ENCODE results near the gene TACC2.

DNA sequence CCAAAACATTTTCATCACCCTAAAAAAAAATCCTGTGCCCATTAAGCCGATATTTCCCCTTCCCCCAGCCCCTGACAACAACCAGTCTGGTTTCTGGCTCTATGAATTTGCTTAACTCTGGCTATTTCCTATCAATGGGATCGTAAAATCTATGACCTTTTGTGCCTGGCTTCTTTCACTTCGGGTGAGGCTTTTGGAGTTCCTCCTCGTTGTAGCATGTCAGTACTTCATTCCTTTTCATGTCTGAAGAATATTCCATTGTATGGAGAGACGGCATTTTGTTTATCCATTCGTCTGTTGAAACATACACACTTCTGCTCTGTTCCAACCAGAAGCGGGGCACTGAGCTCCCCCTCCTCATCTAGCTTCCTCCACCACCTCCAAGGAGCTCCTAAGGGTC, 29.5 kb downstream of the TACC2 start:
- TF ChIP-seq, protein P1, sequence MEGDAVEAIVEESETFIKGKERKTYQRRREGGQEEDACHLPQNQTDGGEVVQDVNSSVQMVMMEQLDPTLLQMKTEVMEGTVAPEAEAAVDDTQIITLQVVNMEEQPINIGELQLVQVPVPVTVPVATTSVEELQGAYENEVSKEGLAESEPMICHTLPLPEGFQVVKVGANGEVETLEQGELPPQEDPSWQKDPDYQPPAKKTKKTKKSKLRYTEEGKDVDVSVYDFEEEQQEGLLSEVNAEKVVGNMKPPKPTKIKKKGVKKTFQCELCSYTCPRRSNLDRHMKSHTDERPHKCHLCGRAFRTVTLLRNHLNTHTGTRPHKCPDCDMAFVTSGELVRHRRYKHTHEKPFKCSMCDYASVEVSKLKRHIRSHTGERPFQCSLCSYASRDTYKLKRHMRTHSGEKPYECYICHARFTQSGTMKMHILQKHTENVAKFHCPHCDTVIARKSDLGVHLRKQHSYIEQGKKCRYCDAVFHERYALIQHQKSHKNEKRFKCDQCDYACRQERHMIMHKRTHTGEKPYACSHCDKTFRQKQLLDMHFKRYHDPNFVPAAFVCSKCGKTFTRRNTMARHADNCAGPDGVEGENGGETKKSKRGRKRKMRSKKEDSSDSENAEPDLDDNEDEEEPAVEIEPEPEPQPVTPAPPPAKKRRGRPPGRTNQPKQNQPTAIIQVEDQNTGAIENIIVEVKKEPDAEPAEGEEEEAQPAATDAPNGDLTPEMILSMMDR (IDR thresholded peaks at IDR 0.05; ENCODE audit: insufficient read depth, low read depth, low read length), result no peak
- TF ChIP-seq EZH2 (IDR thresholded peaks at IDR 0.05; ENCODE audit: insufficient read depth, low read length), result no peak

Measured in astrocyte (in vitro differentiated cells and primary cell).